ENCODE results near the gene SSNA1. TPM values are rescaled to one million over a fixed set of nuclear protein-coding genes. Genes with fewer than 3 reads are reported as not detected.

The SSNA1 gene
- total and polyA plus RNA-seq, 9 of the 15 experiments (the other 6 are each of a cell fraction or from before 2014, with no cell fraction given), result 1.9 to 130 (median 57.1) TPM

DNA sequence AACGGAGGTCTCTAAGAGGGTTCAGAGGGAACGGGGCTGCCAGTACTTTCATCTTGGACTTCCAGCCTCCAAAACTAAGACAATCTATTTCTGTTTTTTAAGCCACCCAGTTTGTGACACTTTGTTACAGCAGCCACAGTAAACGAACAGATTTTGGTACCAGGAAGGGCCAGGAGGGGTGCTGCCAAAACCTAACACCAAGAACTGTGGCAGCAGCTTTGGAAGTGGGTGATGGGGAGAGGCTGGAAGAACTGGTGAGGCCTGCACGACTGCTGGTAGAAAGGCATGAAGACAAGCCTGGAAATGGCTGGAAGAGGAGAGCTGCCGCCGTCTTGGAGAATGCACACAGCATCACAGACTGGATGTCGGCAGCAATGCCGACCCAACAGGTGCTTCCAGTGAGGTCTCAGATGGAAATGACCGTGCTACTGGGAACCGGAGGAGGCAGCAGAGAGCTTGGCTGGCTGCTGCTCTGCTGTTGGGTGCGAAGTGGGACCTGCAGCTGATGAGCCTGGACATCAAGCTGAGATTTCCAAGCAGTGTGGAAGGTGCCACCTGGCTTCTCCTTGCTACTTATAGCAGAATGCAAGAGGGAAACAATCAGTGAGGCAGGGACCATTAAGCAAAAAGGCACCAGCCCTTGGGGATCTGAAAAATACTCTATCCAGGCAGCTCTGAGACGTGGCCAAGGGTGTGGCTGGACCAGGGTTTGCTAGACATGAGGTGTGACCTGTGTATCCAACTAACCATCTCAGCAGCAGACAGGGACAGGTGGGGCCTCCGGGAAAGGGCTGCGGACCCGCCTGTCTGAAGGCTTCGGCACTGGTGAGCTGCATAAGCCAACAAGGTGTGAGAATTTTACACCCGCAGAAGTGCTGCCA lies 11.9 kb upstream of the SSNA1 start (continued):
- peak; percentile 23 for TF ChIP-seq E2F8 (IDR thresholded peaks at IDR 0.05; ENCODE audit: low read depth, partially characterized antibody)
- 0 out of 2 replicates have a peak, but pooled peaks have one; percentile 59 for TF ChIP-seq POLR2AphosphoS2 (IDR thresholded peaks at IDR 0.05; ENCODE audit: low read length)
- peak; percentile 17; the same call in 1 of the 2 replicates for TF ChIP-seq ZBTB7A (IDR thresholded peaks at IDR 0.05; ENCODE audit: borderline replicate concordance, control insufficient read depth, low read depth, low read length)
- no peak for TF ChIP-seq CCNT2 (IDR thresholded peaks at IDR 0.05; ENCODE audit: borderline replicate concordance, extremely low read depth, insufficient read length, low read depth, low read length)
- TF ChIP-seq RBFOX2 (IDR thresholded peaks at IDR 0.05; ENCODE audit: low read depth, low read length), result no peak
- no peak for TF ChIP-seq MEIS2 (IDR thresholded peaks at IDR 0.05; ENCODE audit: partially characterized antibody)
- peak; percentile 12; the same call in 1 of the 2 replicates for TF ChIP-seq POLR2AphosphoS5 (IDR thresholded peaks at IDR 0.05; ENCODE audit: control insufficient read depth, insufficient read depth, low read depth, low read length)
- TF ChIP-seq, protein P1, sequence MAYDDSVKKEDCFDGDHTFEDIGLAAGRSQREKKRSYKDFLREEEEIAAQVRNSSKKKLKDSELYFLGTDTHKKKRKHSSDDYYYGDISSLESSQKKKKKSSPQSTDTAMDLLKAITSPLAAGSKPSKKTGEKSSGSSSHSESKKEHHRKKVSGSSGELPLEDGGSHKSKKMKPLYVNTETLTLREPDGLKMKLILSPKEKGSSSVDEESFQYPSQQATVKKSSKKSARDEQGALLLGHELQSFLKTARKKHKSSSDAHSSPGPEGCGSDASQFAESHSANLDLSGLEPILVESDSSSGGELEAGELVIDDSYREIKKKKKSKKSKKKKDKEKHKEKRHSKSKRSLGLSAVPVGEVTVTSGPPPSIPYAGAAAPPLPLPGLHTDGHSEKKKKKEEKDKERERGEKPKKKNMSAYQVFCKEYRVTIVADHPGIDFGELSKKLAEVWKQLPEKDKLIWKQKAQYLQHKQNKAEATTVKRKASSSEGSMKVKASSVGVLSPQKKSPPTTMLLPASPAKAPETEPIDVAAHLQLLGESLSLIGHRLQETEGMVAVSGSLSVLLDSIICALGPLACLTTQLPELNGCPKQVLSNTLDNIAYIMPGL (CRISPR knock-in tag; IDR thresholded peaks at IDR 0.05), result no peak
- no peak for TF ChIP-seq ZFP36 (IDR thresholded peaks at IDR 0.05; ENCODE audit: low read depth, low read length, partially characterized antibody)
- no peak for TF ChIP-seq JUND (IDR thresholded peaks at IDR 0.05; ENCODE audit: borderline replicate concordance, low read depth, low read length)
- no peak for TF ChIP-seq JUND (tag; IDR thresholded peaks at IDR 0.05; ENCODE audit: borderline replicate concordance, low read depth, low read length)
- TF ChIP-seq ADNP (tag; IDR thresholded peaks at IDR 0.05), result no peak
- TF ChIP-seq HCFC1 (IDR thresholded peaks at IDR 0.05; ENCODE audit: low read depth, low read length), result no peak
- no peak for TF ChIP-seq ETV1 (tag; conservative IDR thresholded peaks at IDR 0.05; ENCODE audit: low read depth)
- 0 out of 2 replicates have a peak, but pooled peaks have one; percentile 45 for TF ChIP-seq LCOR (CRISPR knock-in tag; IDR thresholded peaks at IDR 0.05)
- TF ChIP-seq, protein P2, sequence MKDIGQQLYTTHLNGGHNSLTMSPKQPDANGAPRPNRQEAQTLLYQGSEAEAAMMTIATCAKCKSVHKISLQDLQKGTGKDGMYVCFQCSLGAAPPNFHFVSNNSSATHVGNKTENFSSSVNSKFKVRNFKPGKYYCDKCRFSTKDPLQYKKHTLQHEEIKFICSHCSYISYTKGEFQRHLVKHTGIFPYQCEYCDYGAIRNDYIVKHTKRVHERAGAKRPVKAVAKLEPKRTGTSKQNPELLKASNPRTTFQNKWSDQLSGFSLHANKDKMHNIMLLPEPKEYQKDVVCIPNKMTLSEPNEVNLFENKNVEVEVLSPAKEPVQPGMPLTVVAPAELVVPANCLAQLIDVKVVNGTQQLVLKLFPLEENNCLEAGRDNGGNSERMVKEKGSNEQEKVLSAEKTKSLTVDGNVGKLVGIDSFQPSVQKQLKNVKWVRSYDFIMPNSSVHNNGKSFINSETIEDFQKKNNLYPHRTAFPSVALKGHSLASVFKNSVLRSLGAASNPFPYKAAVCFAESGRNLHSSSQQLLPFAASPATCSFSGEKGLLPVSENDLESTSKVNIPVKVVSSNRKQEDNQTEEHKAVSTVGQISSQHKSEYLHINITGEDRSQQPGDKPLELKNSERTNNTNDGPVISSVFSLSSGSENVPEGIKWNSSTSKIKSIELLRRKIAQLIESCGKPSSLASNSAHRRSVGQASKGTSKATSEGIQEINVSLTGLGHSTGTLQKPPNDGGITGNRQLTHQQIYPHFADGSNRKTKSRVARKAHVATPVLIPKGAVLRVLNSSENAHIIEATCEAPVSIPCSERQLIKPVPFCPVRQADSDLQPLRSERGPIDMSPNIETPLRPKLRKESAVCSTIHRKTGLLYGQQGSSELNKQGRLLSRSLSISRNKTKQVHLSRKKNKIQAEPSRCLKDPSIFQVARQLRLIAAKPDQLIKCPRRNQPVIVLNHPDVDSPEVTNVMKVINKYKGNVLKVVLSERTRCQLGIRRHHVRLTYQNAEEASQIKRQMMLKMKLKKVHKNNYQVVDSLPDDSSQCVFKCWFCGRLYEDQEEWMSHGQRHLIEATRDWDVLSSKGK (CRISPR knock-in tag; IDR thresholded peaks at IDR 0.05), result no peak
- TF ChIP-seq YY1 (IDR thresholded peaks at IDR 0.05; ENCODE audit: borderline replicate concordance in 1 of 3, control insufficient read depth in 1 of 3, extremely low read depth in 1 of 3, insufficient read depth in 3 of 3, insufficient read length in 1 of 3, insufficient replicate concordance in 2 of 3, low read depth in 1 of 3, low read length in 2 of 3), result peak in 1 of 3 experiments; percentile 40
